Breast epithelium (tissue), 4 donors: ENCODE data around the gene ZFYVE9. TPM values are rescaled to one million over a fixed set of nuclear protein-coding genes. Genes with fewer than 3 reads are reported as not detected.

Experiments used
- DNase-seq, 2 donors: peaks; one replicate each; pipeline ENCODE4 v3.0.0-alpha.2; 2019; ENCODE audit warnings: low spot score in 2 of 2
- H3K27ac ChIP-seq, 2 donors: fragments of 200-600 bp; sonication (generic) in 1 of 2; one replicate each; pipeline ENCODE4 v1.5.1; 2016 to 2019; ENCODE audit warnings: mild to moderate bottlenecking in 1 of 2
- H3K27me3 ChIP-seq, 2 donors: fragments of 200-600 bp; sonication (generic) in 1 of 2; one replicate each; pipeline versions ENCODE4 v1.5.1 to v1.6.0; 2017 to 2019; ENCODE audit warnings: control low read depth in 1 of 2, mild to moderate bottlenecking in 1 of 2
- H3K36me3 ChIP-seq: fragments of 200-600 bp; one replicate; pipeline ENCODE4 v1.5.1; 2019
- H3K4me1 ChIP-seq, 2 donors: fragments of 200-600 bp; sonication (generic); one replicate each; pipeline ENCODE4 v1.5.1; 2016 to 2019; ENCODE audit warnings: control low read depth in 1 of 2
- H3K4me3 ChIP-seq, 3 donors: fragments of 200-600 bp; sonication (generic); 1 replicate in 2 of 3; 2 replicates in 1 of 3; pipeline ENCODE4 v1.5.1; 2016 to 2019; ENCODE audit warnings: mild to moderate bottlenecking in 3 of 3, moderate library complexity in 2 of 3
- H3K9me3 ChIP-seq, 2 donors: fragments of 200-600 bp; sonication (generic) in 1 of 2; one replicate each; pipeline ENCODE4 v1.5.1; 2016 to 2019; ENCODE audit warnings: control low read depth in 1 of 2
- CTCF ChIP-seq, 3 donors: fragments of 450-650 bp; IDR thresholded peaks; one replicate each; pipeline ENCODE4 v1.5.1; 2016 to 2017; ENCODE audit warnings: antibody characterized with exemption in 3 of 3, mild to moderate bottlenecking in 3 of 3, moderate library complexity in 3 of 3
- POLR2A ChIP-seq: fragments of 450-650 bp; IDR thresholded peaks from one replicate; pipeline ENCODE4 v1.6.1; 2016; ENCODE audit warnings: antibody characterized with exemption, mild to moderate bottlenecking, moderate library complexity
- POLR2AphosphoS5 ChIP-seq, 3 donors: sonication (generic); formaldehyde crosslinking; IDR thresholded peaks; one replicate each; pipeline ENCODE4 v1.6.1; 2017; ENCODE audit warnings: antibody characterized with exemption in 3 of 3
- intact Hi-C: fragments of 100-400 bp; cut with DNase I; formaldehyde crosslinking; loops from one replicate; pipeline ENCODE4 v1.15.1; 2023; ENCODE audit warnings: low total_unique reads
- total RNA-seq, 3 donors: library from RNA; depleted of rRNA; stranded (reverse); fragments of >200 nt; gene quantifications; one replicate each; pipeline ENCODE4 v1.1.0, GENCODE V29; 2016

ZFYVE9 gene
- total RNA-seq, 3 donors from 2014 or later = 31.1 to 44.3 (median 32.8) TPM

DNA sequence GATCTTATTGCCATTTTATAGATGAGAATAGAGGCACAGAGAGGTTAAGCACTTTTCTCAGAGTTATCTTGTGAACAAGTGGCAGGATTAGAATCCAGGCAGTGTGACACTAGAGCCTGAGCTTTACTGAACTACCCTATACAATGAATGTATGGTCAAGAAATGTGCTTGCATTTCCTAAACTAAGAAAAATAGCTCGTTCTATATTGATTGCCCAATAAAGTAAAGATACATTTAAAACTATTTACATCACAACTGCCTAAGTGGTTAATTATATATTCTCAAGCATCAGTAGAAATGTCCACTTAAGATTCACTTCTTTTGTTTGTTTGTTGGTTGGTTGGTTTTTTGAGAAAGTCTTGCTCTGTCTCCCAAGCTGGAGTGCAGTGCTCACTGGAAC, 91.6 kb downstream of the ZFYVE9 start:
- no peak for DNase-seq
- Histone ChIP-seq H3K27me3 (no peaks in the 10 kb centered on the region), H3K9me3 (no peaks in the 10 kb centered on the region), H3K4me1 (no peaks in the 10 kb centered on the region), H3K4me3 (no peak overlapping the region), H3K27ac (no peak overlapping the region), H3K36me3 (no peaks in the 10 kb centered on the region)
- intact Hi-C loops = no loop called here
- TF ChIP-seq POLR2A (no peak), POLR2AphosphoS5 (IDR thresholded peaks at IDR 0.05) (no peak), CTCF (IDR thresholded peaks at IDR 0.05) (no peak)

GRCh38 chr1:52234014-52234413, 92.1 kb downstream of the ZFYVE9 start:
- Histone ChIP-seq H3K27ac (no peak overlapping the region), H3K9me3 (no peaks in the 10 kb centered on the region), H3K4me1 (no peaks in the 10 kb centered on the region), H3K27me3 (no peaks in the 10 kb centered on the region), H3K4me3 (no peak overlapping the region), H3K36me3 (no peaks in the 10 kb centered on the region)
- TF ChIP-seq POLR2AphosphoS5 (IDR thresholded peaks at IDR 0.05) (no peak), POLR2A (no peak), CTCF (IDR thresholded peaks at IDR 0.05) (no peak)
- no peak for DNase-seq
- intact Hi-C loops = no loop called here

- H3K4me3 ChIP-seq = no peak overlapping the region
- DNase-seq = no peak
- no peak overlapping the region for H3K27ac ChIP-seq
- no peaks in the 10 kb centered on the region for H3K27me3 ChIP-seq
- H3K9me3 ChIP-seq = no peaks in the 10 kb centered on the region
- intact Hi-C loops = no loop called here
- no peaks in the 10 kb centered on the region for H3K4me1 ChIP-seq
- TF ChIP-seq POLR2AphosphoS5 (IDR thresholded peaks at IDR 0.05) (no peak), POLR2A (no peak), CTCF (IDR thresholded peaks at IDR 0.05) (no peak)
- H3K36me3 ChIP-seq = no peaks in the 10 kb centered on the region
These were observed 92.8 kb downstream of the ZFYVE9 start for GRCh38 chr1:52234708-52235107.

- no peak overlapping the region for H3K27ac ChIP-seq
- TF ChIP-seq POLR2A (no peak), POLR2AphosphoS5 (IDR thresholded peaks at IDR 0.05) (no peak), CTCF (IDR thresholded peaks at IDR 0.05) (no peak)
- intact Hi-C loops = no loop called here
- no peaks in the 10 kb centered on the region for H3K4me1 ChIP-seq
- DNase-seq = no peak
- H3K4me3 ChIP-seq = no peak overlapping the region
- H3K36me3 ChIP-seq = no peaks in the 10 kb centered on the region
- no peaks in the 10 kb centered on the region for H3K9me3 ChIP-seq
- no peaks in the 10 kb centered on the region for H3K27me3 ChIP-seq
These were observed 93.8 kb downstream of the ZFYVE9 start for GRCh38 chr1:52235646-52236045.

GRCh38 chr1:52237430-52237829, 95.5 kb downstream of the ZFYVE9 start:
- no peaks in the 10 kb centered on the region for H3K4me1 ChIP-seq
- H3K27me3 ChIP-seq = no peaks in the 10 kb centered on the region
- DNase-seq = no peak
- H3K36me3 ChIP-seq = no peaks in the 10 kb centered on the region
- H3K9me3 ChIP-seq = no peaks in the 10 kb centered on the region
- H3K27ac ChIP-seq = no peak overlapping the region
- H3K4me3 ChIP-seq = no peak overlapping the region
- intact Hi-C loops = no loop called here
- TF ChIP-seq CTCF (IDR thresholded peaks at IDR 0.05) = no peak
